NB4 (cell line): ENCODE results near the gene KCNQ1.

Experiments
- CTCF ChIP-seq: IDR thresholded peaks from one replicate; pipeline ENCODE4 v1.5.1; 2012; ENCODE audit warnings: low read depth, low read length
- MAX ChIP-seq: IDR thresholded peaks from 2 replicates; pipeline ENCODE4 v1.6.1; 2011; ENCODE audit warnings: low read depth, low read length
- POLR2A ChIP-seq: IDR thresholded peaks from 2 replicates; pipeline ENCODE4 v1.6.1; 2011; ENCODE audit warnings: mild to moderate bottlenecking; ENCODE audit not compliant: insufficient read length; ENCODE audit errors: extremely low read depth

- TF ChIP-seq CTCF (no peak), POLR2A (no peak), MAX (no peak)
These were observed 356.1 kb downstream of the KCNQ1 start for GRCh38 chr11:2800655-2801531.
